NB4 (cell line): Measurements from ENCODE around the gene DIS3L2.

Experiments
- DNase-seq: peaks from one replicate; pipeline ENCODE4 v3.0.0; 2010; ENCODE audit warnings: low read depth
- H3K4me3 ChIP-seq: one replicate; pipeline ENCODE4 v1.5.1; 2011; ENCODE audit warnings: mild to moderate bottlenecking, low read depth, low read length, moderate library complexity
- MAX ChIP-seq: IDR thresholded peaks from 2 replicates; pipeline ENCODE4 v1.6.1; 2011; ENCODE audit warnings: low read depth, low read length
- MYC ChIP-seq: IDR thresholded peaks from 2 replicates; pipeline ENCODE4 v1.6.1; 2011; ENCODE audit warnings: low read depth, low read length
- POLR2A ChIP-seq: IDR thresholded peaks from 2 replicates; pipeline ENCODE4 v1.6.1; 2011; ENCODE audit warnings: mild to moderate bottlenecking; ENCODE audit not compliant: insufficient read length; ENCODE audit errors: extremely low read depth
- TF ChIP-seq, protein P1 (sequence below): IDR thresholded peaks from one replicate; pipeline ENCODE4 v1.5.1; 2012; ENCODE audit warnings: low read depth, low read length

The DIS3L2 gene

GRCh38 chr2:232287316-232287715, 325.8 kb downstream of the DIS3L2 start:
- DNase-seq, result no peak
- TF ChIP-seq MYC (no peak), POLR2A (no peak), MAX (no peak)
- TF ChIP-seq, protein P1, sequence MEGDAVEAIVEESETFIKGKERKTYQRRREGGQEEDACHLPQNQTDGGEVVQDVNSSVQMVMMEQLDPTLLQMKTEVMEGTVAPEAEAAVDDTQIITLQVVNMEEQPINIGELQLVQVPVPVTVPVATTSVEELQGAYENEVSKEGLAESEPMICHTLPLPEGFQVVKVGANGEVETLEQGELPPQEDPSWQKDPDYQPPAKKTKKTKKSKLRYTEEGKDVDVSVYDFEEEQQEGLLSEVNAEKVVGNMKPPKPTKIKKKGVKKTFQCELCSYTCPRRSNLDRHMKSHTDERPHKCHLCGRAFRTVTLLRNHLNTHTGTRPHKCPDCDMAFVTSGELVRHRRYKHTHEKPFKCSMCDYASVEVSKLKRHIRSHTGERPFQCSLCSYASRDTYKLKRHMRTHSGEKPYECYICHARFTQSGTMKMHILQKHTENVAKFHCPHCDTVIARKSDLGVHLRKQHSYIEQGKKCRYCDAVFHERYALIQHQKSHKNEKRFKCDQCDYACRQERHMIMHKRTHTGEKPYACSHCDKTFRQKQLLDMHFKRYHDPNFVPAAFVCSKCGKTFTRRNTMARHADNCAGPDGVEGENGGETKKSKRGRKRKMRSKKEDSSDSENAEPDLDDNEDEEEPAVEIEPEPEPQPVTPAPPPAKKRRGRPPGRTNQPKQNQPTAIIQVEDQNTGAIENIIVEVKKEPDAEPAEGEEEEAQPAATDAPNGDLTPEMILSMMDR, result no peak
- H3K4me3 ChIP-seq, result no peak overlapping the region

GRCh38 chr2:232288489-232289030, 327.0 kb downstream of the DIS3L2 start:
- no peak overlapping the region for H3K4me3 ChIP-seq
- no peak for TF ChIP-seq MAX
- no peak for DNase-seq

DNA sequence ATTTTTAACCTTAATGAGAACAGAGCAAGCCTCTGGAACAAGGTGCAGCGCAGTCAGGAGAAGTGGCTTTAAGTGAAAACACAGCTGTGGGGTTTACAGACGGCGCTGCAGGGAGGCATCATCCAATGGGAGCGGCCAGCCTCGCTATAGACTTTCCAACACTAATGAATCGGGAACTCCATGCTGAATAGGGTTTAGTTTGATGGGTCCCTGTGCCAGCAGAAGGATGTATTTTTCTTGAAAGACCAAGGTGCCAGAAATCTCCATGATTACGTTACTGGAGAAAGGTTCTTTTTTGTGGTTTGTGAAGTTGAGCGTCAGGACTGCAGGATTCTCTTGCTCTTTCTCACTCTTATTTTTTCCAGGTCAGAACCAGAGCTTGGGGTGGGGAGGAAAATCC, 329.2 kb downstream of the DIS3L2 start:
- H3K4me3 ChIP-seq, result no peak overlapping the region
- TF ChIP-seq POLR2A (no peak), MAX (no peak), MYC (no peak)
- TF ChIP-seq, protein P1, result no peak
- DNase-seq, result no peak

DNA sequence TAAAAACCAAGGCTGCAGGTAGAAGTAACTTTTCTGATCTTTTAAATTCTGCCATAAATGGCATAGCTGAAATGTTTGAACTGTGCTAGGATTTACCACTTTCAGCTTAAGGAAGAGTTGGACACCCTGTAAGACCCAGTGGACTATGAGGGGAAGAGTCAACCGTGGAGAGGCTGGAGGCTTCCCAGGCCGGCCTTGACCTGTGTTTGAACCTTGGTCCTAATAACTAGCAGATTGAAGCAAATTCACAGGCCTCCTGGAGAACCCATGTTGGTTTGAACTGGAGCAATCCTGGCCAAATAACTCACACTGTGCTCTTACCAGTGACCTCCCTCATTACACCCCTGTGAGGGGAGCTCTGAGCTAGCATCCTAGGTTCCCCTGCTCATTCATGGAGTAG, 329.8 kb downstream of the DIS3L2 start:
- TF ChIP-seq POLR2A, result no peak
- TF ChIP-seq, protein P1, result no peak
- no peak for TF ChIP-seq MYC
- no peak for TF ChIP-seq MAX

DNA sequence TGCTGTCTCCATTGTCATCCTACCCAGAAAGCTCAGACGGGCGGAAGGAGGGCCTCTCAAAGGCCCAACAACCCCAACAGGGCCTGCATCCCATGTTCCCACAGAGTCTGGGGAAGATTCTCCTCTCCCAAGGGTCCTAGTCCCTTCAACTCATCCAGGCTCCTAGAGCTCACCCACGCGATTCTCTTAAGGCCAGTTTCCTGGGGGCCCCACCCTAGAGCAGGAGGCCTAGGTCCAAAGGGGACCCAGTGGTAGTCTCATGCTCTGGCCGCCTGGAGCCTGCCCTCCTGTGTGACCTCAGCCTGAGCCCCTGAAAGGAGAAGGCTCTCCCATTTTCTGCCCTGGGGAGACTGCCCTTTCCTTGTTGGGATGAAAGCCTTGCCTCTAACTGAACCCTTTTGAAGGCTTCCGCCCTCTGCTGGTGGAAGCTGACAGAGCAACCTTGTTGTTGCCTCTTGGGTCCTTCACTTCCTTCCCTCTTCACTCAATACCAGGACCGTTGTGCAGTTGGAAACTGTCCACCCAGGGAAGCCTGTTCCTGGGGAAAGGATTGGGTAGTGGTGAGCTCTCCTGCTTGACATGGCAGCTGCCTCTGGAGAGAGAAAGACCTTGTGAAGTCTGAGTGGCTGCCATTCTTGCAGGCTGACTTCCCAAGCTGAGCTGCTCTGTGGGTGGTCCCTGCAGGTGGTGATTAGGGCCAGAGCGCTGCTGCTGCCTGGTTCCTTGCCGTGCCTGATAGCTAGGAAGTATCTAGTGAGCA, 331.1 kb downstream of the DIS3L2 start:
- TF ChIP-seq MYC, result no peak
- TF ChIP-seq, protein P1, result peak; percentile 93
- TF ChIP-seq POLR2A, result no peak
- H3K4me3 ChIP-seq, result no peak overlapping the region
- DNase-seq, result peak; percentile 78

More for the DNA sequence above, 329.8 kb downstream of the DIS3L2 start:
- H3K4me3 ChIP-seq, result no peak overlapping the region
- DNase-seq, result no peak

- no peak overlapping the region for H3K4me3 ChIP-seq
- TF ChIP-seq MYC (no peak), MAX (no peak)
- TF ChIP-seq, protein P1, result no peak
- no peak for DNase-seq
These were observed 331.7 kb downstream of the DIS3L2 start for GRCh38 chr2:232293191-232293590.
